Small intestine (tissue), 7 donors: ENCODE data around the gene SLC15A4. TPM values are rescaled to one million over a fixed set of nuclear protein-coding genes. Genes with fewer than 3 reads are reported as not detected.

Source experiments
- DNase-seq, 2 donors: peaks; one replicate each; pipeline versions ENCODE4 v3.0.0 to v3.0.0-alpha.2; 2013
- FAIRE-seq: peaks from 2 replicates; lab custom pipeline; 2012; peaks lifted over from hg19 to GRCh38; lab: Jason Lieb, UNC
- H3K27ac ChIP-seq, 3 donors: one replicate each; pipeline ENCODE4 v1.5.1; 2013; ENCODE audit warnings: low read length in 2 of 3, mild to moderate bottlenecking in 2 of 3, control low read depth in 1 of 3, inconsistent platforms in 1 of 3, low read depth in 1 of 3, moderate library complexity in 1 of 3
- H3K27me3 ChIP-seq, 3 donors: one replicate each; pipeline ENCODE4 v1.6.1; 2013; ENCODE audit warnings: low read length in 3 of 3, inconsistent platforms in 1 of 3; ENCODE audit not compliant: control insufficient read depth in 3 of 3, insufficient read depth in 3 of 3
- H3K36me3 ChIP-seq, 3 donors: one replicate each; pipeline ENCODE4 v1.6.1; 2013; ENCODE audit warnings: low read length in 3 of 3, inconsistent platforms in 1 of 3, low read depth in 1 of 3, mild to moderate bottlenecking in 1 of 3, moderate library complexity in 1 of 3; ENCODE audit not compliant: control insufficient read depth in 3 of 3, insufficient read depth in 2 of 3
- H3K4me1 ChIP-seq, 3 donors: one replicate each; pipeline ENCODE4 v1.6.1; 2013; ENCODE audit warnings: low read length in 2 of 3, inconsistent platforms in 1 of 3, low read depth in 1 of 3, mild to moderate bottlenecking in 1 of 3, moderate library complexity in 1 of 3; ENCODE audit not compliant: control insufficient read depth in 3 of 3, insufficient read depth in 2 of 3
- H3K4me3 ChIP-seq, 3 donors: one replicate each; pipeline ENCODE4 v1.5.1; 2013; ENCODE audit warnings: low read length in 3 of 3, control low read depth in 1 of 3, inconsistent platforms in 1 of 3, low read depth in 1 of 3, mild to moderate bottlenecking in 1 of 3, moderate library complexity in 1 of 3
- H3K9me3 ChIP-seq, 2 donors: one replicate each; pipeline ENCODE4 v1.6.1; 2013; ENCODE audit warnings: low read depth in 1 of 2, low read length in 1 of 2; ENCODE audit not compliant: control insufficient read depth in 2 of 2, insufficient read depth in 1 of 2
- WGBS, 3 donors: extraction: QIAGEN DNeasy Blood & Tissue Kit; methylation state at CpG; one replicate each; pipeline ENCODE4 v1.1.7; 2013; 5-methylcytosine and 5-hydroxymethylcytosine counted together
- polyA plus RNA-seq, 4 donors: library from polyadenylated mRNA; stranded (reverse) in 3 of 4; unstranded in 1 of 4; fragments of 200-250 nt in 3 of 4; fragments of 120-200 nt in 1 of 4; gene quantifications; one replicate each; pipeline versions ENCODE4 v1.2.1 to v1.2.3, GENCODE V29; 2013
- donor health status: healthy with polysubstance abuse.
- donor health status: control.
- donor health status: control.
- donor health status: Bipolar disorder and iron deficiency.
- donor health status: healthy.

The SLC15A4 gene
- polyA plus RNA-seq, 4 donors = 6.5 to 18.0 (median 8.5) TPM

- Histone ChIP-seq H3K4me1 (no peaks in the 10 kb centered on the region), H3K27ac (no peak overlapping the region), H3K4me3 (no peak overlapping the region), H3K9me3 (no peaks in the 10 kb centered on the region), H3K27me3 (no peaks in the 10 kb centered on the region), H3K36me3 (peaks cover 16 to 70% (median 24%) of the 10 kb centered on the region in 3 donors)
- DNase-seq = no peak
- FAIRE-seq = no peak
- WGBS, 3 donors = 92 to 95% (median 95%) methylated on average over 19 of the region's 19 CpGs
These were observed 27.2 kb downstream of the SLC15A4 start for GRCh38 chr12:128796439-128797118.

GRCh38 chr12:128795530-128796361 is 28.0 kb downstream of the SLC15A4 start:
- 84 to 92% (median 88%) methylated on average over 30 of the region's 30 CpGs for WGBS, 3 donors

GRCh38 chr12:128794661-128795529 is 28.9 kb downstream of the SLC15A4 start:
- Histone ChIP-seq H3K27me3 (no peaks in the 10 kb centered on the region), H3K4me3 (no peak overlapping the region), H3K27ac (peak overlapping the region in 1 of 3 donors; percentile 43), H3K9me3 (no peaks in the 10 kb centered on the region), H3K36me3 (peaks cover 12 to 68% (median 19%) of the 10 kb centered on the region in 3 donors), H3K4me1 (no peaks in the 10 kb centered on the region)
- FAIRE-seq (no peak), DNase-seq (no peak)
- 68 to 79% (median 79%) methylated on average over 20 of the region's 20 CpGs for WGBS, 3 donors

More at GRCh38 chr12:128795530-128796361, 28.0 kb downstream of the SLC15A4 start:
- Histone ChIP-seq H3K4me1 (no peaks in the 10 kb centered on the region), H3K27ac (no peak overlapping the region), H3K27me3 (no peaks in the 10 kb centered on the region), H3K4me3 (no peak overlapping the region), H3K36me3 (peaks cover 16 to 72% (median 20%) of the 10 kb centered on the region in 3 donors), H3K9me3 (no peaks in the 10 kb centered on the region)
- no peak for FAIRE-seq
- DNase-seq = no peak

- H3K9me3 ChIP-seq = no peaks in the 10 kb centered on the region
- peaks cover 12 to 59% (median 14%) of the 10 kb centered on the region in 3 donors for H3K36me3 ChIP-seq
- DNase-seq (no peak), FAIRE-seq (no peak)
- H3K27me3 ChIP-seq = no peaks in the 10 kb centered on the region
- no peaks in the 10 kb centered on the region for H3K4me1 ChIP-seq
- WGBS, 3 donors = 86 to 87% (median 86%) methylated on average over 6 of the region's 6 CpGs
- H3K4me3 ChIP-seq = no peak overlapping the region
- no peak overlapping the region for H3K27ac ChIP-seq
These were observed 30.1 kb downstream of the SLC15A4 start for GRCh38 chr12:128793701-128794100.

GRCh38 chr12:128792881-128793280 is 30.9 kb downstream of the SLC15A4 start:
- peaks cover 12 to 56% (median 14%) of the 10 kb centered on the region in 3 donors for H3K36me3 ChIP-seq
- no peak overlapping the region for H3K4me3 ChIP-seq
- H3K9me3 ChIP-seq = no peaks in the 10 kb centered on the region
- no peak for DNase-seq
- WGBS, 3 donors = 96 to 98% (median 96%) methylated on average over 17 of the region's 17 CpGs
- H3K27me3 ChIP-seq = no peaks in the 10 kb centered on the region
- no peak for FAIRE-seq
- H3K27ac ChIP-seq = no peak overlapping the region
- H3K4me1 ChIP-seq = no peaks in the 10 kb centered on the region

GRCh38 chr12:128792398-128792797 is 31.4 kb downstream of the SLC15A4 start:
- H3K27ac ChIP-seq = peak overlapping the region in 1 of 3 donors; percentile 42
- no peaks in the 10 kb centered on the region for H3K27me3 ChIP-seq
- no peaks in the 10 kb centered on the region for H3K9me3 ChIP-seq
- no peaks in the 10 kb centered on the region for H3K4me1 ChIP-seq
- DNase-seq (no peak), FAIRE-seq (no peak)
- 93 to 95% (median 94%) methylated on average over 15 of the region's 15 CpGs for WGBS, 3 donors
- H3K36me3 ChIP-seq = peaks cover 11 to 51% (median 14%) of the 10 kb centered on the region in 3 donors
- H3K4me3 ChIP-seq = no peak overlapping the region

GRCh38 chr12:128791395-128792322 is 32.1 kb downstream of the SLC15A4 start:
- peaks cover 9 to 44% (median 10%) of the 10 kb centered on the region in 3 donors for H3K36me3 ChIP-seq
- WGBS, 3 donors = 58 to 72% (median 64%) methylated on average over 24 of the region's 24 CpGs
- H3K27ac ChIP-seq = peak overlapping the region in 1 of 3 donors; percentile 42
- DNase-seq (peak in 1 of 2 donors; percentile 55), FAIRE-seq (no peak)
- no peak overlapping the region for H3K4me3 ChIP-seq
- no peaks in the 10 kb centered on the region for H3K27me3 ChIP-seq
- no peaks in the 10 kb centered on the region for H3K9me3 ChIP-seq
- no peaks in the 10 kb centered on the region for H3K4me1 ChIP-seq
